Lung microvascular endothelial cell (primary cell): ENCODE data around the gene TMED6. TPM values are rescaled to one million over a fixed set of nuclear protein-coding genes. Genes with fewer than 3 reads are reported as not detected.
A peak's percentile ranks its signal among the peaks of the same experiment; 100 is the strongest.
"Not testable (repeated sequence)": the region's sequence is repeated elsewhere in the genome, so short reads cannot be mapped to it uniquely, and the experiment has no call there.

Source experiments
- DNase-seq, 2 donors: peaks; one replicate each; pipeline versions ENCODE4 v3.0.0 to v3.0.0-alpha.2; 2010; ENCODE audit warnings: low read depth in 2 of 2
- total RNA-seq: library from RNA; depleted of rRNA; stranded (reverse); fragments of >200 nt; gene quantifications from 2 replicates; pipeline ENCODE4 v1.2.1, GENCODE V29; 2014

Gene TMED6
- total RNA-seq, 1 donor from 2014 or later, result 0.20 TPM

DNA sequence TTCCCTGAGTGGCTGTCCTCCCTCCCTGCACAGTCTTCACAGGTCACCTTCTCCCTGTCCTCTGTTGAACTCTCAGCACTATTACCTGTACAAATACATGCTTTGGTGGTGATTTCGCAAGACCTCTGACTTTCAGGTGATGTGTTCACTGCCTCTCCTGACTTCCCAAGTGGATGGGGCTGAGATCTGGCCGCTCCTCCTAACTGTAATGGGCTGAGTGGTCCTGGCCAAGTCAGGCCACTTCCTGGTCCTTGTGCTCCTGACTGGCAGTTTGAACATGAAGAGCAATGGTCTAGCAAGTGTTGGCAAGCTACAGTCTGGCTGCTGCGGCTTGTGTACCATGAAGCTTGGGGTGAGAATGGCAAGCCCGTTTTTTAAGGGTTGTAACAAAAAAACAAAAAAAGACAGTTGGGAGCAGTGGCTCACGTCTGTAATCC lies 11.7 kb upstream of the TMED6 start:
- DNase-seq, result no peak

DNA sequence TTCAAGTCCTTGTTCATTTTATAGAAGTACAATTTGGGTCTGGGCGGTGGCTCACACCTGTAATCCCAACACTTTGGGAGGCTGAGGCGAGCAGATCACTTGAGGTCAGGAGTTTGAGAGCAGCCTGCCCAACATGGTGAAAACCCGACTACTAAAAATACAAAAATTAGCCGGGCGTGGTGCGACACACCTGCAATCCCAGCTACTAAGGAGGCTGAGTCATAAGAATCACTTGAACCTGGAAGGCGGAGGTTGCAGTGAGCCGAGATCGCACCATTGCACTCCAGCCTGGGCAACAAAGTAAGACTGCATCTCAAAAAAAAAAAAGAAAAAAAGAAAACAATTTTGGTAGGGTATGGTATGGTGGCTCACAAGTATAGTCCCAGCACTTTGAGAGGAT lies 8.5 kb upstream of the TMED6 start:
- not testable (repeated sequence) for DNase-seq

DNA sequence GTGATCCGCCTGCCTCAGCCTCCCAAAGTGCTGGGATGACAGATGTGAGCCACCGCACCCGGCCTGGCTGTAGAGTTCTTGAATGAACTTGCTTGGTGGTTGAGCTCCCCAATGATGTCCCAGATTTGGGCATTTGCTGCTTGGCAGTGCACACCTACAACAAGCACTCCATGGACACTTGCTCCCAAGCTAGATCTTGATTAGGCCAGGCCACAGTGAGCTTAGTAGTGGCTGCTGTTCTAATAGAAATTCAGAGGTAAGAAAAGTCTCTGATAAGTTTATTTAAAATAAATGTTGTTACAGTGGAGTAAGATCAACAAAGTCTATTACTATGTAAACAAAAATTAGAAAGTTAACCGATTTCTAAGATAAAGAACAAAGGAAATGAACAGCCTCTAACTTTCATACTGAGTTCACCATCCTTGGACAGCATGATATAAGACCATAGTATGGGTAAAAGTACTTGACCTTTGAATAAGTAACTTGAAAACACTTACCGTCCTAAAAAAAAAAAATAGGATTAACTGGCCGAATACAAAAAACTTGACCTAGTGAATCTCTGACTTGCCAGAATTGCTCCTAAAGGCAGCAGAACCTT lies 951 bp downstream of the TMED6 start:
- no peak for DNase-seq

DNA sequence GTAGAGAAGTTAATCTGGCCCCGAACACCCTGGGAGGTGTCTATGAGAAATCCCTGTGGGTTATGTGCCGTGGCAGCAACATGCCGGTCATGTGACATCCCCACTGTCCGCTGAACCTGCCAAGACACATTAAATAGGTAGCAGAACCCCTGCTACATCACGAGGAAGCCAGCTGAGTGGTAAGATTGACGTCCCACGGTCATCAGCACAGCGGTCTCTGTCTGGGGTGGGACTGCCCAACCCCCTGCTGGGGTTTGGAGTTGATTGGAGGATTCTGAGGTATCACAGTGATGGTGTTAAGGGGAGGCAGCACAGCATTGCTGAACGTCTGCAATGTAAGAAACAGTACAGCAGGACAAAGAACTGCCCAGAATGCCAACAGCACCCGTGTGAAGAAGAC lies 2.0 kb downstream of the TMED6 start:
- no peak for DNase-seq

DNA sequence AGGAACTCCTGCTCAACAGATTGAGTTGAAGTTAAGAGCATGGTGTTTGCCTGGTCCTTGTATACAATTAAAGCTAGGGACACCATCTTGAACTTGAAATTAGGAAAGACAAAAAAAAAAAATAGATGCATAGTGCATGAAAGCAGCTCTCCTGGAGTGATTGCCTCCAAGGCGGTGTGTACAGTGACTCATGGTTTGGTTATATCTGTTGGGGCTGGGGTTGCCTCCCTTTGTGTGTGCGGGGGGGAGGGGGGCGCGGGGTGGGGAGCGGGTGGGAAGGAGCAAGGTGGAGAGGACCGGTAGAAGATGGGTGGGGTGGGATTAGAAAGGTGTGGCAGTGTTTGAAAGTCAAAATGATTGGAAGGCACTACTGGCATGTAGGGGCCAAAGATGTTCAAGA lies 3.4 kb downstream of the TMED6 start:
- DNase-seq, result no peak

DNA sequence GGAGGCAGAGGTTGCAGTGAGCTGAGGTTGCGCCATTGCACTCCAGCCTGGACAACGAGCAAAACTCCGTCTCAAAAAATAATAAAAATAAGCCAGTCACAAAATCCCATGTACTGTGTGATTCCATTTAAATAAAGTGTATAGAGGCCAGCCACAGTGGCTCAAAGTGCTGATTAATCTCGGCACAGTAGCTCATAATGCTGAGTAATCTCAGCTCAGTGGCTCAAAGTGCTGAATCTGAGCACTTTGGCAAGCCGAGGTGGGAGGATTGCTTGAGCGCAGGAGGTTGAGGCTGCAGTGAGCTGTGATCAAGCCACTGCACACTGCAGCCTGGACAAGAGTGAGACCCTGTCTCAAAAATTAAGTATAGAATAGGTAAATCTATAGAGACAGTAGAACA lies 4.9 kb downstream of the TMED6 start:
- no peak for DNase-seq

DNA sequence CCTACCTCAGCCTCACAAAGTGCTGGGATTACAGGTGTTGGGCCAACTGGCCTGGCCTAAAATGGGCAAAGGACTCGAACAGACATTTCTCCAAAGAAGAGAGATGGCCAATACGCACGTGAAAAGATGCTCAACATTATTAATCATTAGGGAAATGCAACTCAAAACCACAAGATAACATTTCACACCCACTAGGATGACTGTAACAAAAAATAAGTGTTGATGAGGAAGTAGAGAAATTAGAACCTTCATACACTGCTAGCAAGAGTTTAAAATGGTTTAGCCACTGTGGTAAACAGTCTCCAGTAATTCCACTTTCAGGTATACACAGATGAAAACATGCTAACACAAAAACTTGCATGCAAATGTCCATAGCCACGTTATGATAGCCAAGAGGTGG lies 5.7 kb downstream of the TMED6 start:
- no peak for DNase-seq

DNA sequence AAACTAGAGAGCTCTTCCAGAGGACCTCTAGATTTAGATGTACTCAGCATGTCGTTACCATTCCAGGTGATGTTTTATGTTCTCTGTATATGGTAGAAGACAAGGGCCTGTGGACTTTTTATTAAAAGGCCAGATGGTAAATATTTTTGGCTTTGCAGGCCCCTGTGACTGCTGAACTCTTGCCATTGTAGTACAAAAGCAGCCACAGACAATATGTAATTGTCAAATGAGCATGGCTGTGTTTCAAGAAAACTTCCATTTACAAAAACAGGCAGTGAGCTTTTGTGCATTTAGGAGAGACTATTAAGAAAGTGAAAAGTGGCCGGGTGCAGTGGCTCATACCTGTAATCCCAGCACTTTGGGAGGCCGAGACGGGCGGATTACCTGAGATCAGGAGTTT lies 7.4 kb downstream of the TMED6 start:
- DNase-seq, result no peak

DNA sequence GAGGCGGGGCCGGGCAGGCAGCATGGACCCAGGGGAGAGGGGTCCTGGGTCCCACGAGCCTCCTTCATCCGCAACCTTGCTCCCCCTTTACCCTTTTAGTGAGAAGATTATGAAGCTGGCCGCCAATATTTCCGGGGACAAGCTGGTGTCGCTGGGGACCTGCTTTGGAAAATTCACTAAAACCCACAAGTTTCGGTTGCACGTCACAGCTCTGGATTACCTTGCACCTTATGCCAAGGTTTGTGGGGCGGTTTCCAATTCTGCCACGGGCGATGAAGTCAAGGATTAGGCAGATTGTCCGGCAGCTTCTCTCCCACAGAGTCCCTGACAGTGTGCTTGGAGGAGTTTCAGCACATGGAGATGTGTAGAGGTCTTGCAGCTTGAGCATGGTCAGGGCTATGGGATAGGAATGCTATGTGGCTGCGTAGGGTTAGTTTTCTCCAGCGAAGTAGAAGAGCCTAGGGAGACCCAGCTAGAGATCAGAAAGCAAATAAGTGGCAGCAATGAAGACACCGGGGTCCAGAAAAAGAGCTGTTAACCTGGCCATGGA lies 11.4 kb downstream of the TMED6 start:
- DNase-seq, result peak; percentile 12 to 13

DNA sequence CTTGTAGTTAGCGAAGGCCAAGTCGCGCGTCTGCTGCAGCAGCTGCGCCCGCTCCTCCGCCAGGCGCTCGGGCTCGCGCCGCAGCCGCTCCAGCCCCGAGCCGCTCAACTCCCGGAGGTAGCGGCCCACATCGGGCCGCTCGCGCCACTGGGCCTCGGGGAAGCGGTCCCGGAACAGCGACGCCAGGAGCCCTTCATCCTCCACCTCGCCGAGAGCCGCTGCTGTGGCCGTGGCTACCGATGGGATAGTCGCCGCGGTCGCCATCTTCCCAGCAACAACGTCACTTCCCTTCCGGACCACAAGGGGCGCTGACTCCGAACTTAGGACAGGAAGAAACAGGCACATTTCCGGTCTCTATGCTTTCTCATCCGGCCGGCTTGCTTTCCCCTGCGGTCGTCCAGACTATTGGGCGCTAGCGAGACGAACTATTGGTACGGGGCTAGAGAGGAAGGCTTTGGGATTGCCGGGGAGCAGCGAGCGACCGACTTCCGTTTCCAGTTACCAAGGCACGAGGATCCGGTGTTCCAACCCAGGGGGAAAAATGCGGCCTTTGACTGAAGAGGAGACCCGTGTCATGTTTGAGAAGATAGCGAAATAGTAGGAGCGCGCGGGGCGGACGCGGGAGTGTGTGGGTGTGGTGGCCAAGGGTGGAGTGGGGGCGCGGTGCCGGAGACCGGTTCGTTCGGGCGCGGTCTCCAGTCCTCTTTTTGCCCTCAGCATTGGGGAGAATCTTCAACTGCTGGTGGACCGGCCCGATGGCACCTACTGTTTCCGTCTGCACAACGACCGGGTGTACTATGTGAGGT lies 12.1 kb downstream of the TMED6 start, which contains the start of the genes COG8 and NIP7:
Gene COG8 (minus strand): TSS at position 276 of the 806 bp plus-strand sequence. CDS start 12 bp downstream, at position 264.
Gene NIP7 (plus strand): TSS at position 484 of the 806 bp plus-strand sequence. CDS start 58 bp downstream, at position 542.
- DNase-seq, result peak; percentile 98 to 99

DNA sequence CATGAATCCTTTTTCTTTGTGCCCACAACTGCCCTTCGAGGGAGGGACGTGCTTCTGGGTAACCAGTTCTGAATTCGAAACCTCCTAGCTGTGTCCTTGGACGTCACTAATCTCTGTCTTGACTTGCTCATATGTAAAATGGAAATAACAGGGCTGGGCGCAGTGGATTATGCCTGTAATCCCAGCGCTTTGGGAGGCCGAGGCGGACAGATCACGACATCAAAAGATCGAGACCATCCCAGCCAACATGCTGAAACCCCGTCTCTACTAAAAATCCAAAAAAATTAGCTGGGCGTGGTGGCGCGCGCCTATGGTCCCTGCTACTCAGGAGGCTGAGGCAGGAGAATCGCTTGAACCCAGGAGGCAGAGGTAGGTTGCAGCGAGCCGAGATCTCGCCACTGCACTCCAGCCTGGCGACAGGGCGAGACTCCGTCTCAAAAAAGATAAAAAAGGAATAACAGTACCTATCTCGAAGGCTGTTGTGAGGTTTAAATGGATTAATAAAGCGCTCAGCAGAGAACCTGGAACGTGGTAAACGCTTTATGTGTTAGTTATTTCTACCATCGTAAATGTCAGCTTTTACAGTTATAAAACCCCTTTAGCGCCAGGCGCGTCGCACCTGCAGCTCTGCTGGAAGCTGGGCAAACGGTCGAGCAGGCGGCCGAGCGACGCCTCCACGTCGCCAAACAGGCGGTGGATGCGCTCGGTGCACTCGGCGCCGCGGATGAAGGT lies 12.9 kb downstream of the TMED6 start:
- DNase-seq, result no peak

DNA sequence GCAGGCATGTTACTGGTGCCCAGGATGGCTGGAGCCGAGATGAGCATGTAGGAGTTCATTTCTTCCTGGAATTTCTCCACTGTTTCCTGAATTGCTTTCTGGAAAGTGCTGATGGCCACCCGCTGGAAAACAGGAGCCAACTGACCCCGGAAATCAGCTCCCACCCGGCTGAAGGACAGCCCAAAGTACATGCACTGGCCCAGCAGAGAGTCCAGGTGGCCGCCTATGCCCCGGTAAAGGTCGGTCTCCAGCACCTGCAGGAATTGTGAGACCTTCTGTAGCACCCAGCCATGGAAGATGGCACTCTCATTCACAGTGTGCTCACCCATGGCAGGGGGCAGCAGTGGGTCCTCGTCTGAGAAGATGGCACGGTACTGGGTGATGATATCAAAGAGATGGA lies 16.9 kb downstream of the TMED6 start:
- DNase-seq, result no peak

DNA sequence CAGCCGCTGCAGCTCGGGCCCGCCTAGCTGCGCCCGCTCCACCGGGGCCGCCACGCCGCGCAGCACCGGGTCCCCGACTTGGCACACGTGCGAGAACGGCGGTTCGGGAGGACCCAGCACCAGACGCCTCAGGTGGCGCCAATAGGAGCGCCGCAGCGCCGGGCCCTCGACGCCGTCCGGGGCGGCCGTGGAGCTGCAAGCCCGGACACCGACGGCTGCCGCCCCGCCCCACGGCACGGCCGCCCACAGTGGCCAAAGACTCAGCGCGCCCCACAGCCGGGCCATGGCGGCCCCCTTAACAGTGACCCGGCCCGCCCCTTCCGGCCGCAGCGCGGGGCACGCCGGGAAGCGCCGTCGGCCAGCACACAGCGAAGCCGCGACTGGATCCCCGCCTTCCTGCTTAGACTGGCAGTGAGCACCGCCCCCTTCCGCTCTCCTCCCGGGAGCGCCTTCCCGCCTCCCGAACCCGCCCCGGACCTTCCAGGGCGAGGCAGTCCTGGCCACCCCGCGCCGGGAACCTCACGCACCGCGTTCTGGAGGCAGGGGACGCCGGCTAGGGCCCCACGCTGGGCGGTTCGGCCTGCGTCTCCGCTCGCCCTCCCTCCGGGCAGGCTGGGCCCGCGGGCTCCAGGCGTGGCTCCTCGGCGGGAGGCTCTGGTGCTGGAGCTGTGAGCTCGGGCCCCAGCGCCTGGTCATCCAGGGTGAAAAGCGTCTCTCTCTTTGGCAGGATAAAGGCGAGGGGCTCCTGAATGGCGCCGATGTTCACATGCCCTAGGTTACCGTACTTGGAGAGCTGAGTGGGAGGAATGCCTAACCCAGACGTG lies 21.1 kb downstream of the TMED6 start, which contains the start of gene PDF:
Gene PDF (minus strand): TSS at position 303 of the 824 bp plus-strand sequence. CDS start 18 bp downstream, at position 285.
- DNase-seq, result peak; percentile 94 to 95

DNA sequence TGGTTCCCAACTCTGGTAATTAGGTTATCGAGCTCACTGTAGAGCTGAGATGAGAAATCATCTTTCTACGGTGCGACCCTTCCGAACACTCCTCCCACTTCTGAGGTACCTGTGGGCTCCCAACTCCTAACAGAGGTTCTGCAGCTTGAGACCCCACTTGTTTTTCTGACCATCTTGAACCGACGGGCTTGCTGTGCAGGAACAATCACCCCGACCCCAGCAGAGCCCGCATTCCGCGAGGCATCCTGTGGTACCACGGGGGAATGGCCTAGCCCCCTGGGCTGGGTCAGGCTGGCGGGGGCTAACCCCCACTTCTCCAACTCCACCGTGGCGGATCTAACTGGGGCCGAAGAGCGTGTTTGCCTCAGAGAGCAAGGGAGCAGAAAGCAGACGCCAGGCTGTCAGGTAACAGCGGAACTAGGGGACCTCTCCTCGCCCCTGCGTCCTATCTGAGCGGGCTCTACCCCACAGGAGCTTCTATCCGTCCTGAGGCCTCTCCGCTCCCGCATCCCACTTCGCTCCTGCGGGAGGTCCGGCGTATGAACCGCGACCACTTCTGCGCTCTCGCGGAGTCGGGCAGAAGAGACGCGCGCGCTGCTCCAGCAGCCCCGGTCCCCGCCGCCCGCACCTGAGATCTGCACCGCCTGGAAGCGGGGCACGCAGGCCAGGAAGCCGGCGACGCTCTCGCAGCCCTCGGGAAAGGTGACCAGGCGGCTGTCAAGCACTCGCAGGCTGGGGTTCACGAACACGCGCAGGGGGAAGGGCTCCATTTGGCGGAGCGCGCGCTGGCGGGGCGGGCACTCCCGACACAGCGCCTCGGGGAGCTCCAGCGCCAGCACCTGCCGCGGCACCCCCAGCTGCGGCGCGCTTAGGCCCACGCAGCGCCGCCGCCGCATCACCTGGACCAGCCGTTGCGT lies 22.0 kb downstream of the TMED6 start:
- DNase-seq, result peak; percentile 27 to 42

DNA sequence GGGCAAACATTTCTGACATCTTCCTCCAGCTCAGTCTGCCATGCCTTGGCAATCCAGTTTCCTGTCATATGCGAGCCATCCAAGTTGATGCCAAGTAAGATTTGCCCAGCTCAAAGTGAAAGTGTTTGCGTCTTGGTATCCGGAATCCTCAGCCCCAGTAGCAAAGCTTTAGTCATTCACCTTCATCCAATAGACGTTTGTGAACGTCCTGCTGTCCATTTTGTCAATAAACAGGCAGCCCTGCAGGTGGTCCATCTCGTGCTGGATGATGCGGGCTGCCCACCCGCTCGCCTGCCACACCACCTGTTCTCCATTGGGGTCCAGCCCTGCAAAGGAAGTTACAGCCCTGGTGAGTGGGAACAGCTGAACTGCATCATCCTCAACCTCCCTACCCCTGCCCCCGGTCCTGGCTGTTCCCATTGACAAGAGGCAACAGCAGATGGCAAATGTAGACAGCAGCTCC lies 22.7 kb downstream of the TMED6 start:
- DNase-seq, result peak in 1 of 2 donors; percentile 81

DNA sequence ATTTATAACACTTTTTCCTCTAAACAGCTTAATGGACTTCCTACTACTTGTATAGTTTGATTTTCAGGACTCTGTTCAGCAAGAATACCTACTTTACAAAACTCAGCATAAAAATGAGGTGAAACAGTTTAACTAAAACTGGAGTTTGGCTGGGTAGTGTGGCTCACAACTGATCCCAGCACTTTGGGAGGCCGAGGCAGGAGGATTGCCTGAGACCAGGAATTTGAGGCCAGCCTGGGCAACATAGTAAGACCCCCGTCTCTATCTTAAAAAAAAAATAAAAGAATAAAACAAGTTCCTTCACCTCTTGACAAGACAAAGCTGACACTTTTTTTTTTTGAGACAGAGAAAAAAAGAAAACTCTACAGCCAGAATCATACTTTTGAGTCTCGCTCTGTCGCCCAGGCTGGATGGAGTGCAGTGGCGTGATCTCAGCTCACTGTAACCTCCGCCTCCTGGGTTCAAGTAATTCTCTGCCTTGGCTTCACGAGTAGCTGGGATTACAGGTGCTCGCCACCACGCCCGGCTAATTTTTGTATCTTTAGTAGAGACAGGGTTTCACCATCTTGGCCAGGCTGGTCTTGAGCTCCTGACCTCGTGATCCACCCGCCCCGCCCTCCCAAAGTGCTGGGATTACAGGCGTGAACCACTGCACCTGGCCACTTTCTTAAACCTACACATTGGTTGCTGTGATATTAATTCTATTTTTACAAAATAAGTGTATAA lies 23.8 kb downstream of the TMED6 start:
- no peak for DNase-seq

DNA sequence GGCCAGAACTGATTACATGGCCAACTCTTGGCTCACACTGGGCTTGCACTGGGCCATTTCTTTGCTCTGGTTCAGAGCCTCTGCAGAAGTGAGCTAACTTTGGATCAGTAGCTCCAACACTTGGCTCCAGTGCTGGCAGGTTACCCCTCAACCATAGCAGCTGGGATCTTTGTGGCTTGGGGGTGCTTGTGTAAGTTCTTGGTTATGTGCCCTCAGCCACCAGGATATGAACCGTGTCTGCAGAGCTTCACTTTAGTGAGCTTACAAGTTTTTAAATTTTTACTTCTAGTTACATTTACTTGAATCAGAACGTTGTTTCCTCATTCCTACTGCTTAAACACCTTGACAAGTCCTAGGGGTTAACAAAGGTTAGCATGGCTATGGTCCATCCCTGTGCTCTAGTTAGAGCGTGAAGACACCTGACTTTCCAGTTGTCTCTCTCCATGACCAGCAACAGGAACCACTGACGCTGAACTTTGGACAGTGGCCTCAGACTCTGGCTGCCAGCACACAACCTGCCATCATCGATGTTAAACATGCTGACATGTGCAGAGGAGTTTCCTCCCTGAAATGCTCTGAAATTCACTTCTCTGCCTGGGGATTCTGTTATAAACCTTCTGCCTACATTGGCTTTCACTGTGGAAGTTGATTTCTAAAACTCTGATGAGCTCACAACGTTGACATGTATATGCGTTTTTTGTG lies 25.3 kb downstream of the TMED6 start:
- DNase-seq, result peak in 1 of 2 donors; percentile 88

DNA sequence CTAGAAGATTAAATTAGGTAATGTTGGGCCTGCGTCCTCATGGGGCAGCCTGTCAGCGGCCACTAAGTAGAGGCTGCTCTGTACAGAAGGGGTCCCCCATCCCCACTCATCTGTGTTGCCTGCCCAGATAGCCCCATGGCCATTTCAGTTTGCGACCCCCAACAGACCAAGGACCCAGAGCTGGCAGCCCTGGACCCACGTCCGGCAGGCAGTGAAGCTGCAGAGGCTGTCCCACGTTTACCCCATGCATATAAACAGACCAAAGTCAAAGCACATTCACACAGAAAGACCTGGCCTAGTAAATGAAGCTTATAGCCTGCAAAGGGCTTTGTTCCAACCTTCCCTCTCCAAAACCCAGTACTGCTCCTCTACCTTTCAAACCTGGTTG lies 25.8 kb downstream of the TMED6 start:
- no peak for DNase-seq
